ENCODE measurements around the gene NBEAL2. TPM values are rescaled to one million over a fixed set of nuclear protein-coding genes. Genes with fewer than 3 reads are reported as not detected.

Gene NBEAL2
- total and polyA plus RNA-seq, 10 of the 15 experiments (the other 5 are each of a cell fraction or from before 2014, with no cell fraction given): 0.07 to 127 (median 29.4) TPM

DNA sequence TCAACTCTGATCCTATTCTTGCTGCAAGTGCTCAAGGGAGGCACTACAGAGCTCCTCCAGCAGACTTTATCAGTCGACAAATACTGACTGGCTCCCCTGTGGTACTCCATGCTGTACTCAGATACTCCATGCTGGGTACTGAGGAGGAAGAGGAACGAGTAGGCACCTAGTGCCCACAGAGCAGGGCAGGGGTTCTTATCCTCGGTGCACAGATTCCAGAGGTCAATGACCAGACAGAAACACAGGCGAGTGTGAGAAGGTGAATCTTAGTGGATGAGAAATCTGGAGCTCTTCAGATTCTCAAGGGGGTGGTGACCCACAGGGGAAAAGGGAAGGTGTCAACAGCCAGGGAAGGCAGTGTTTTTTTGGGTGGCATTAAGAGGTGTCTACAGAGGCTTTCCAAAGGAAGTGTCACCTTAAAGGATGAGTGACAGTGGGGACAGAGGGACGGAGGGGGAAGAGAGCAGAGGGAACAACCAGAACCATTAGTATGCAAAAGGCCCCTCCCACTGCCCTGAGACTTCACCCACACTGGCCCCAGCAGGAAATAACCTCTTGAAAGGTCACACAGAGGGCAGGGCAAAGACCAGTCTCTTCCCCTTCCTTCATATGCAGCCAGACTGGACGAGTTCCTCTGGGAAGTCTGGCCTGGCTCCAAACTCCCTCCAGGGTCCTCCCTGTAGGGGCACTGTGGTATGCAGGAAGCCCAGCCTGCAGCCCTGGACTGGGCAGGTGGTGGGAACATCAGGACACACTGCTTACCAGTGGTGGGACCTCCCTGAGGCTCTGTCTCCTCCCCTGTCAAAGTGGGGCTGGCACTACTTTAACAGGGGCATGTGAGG lies 30.4 kb upstream of the NBEAL2 start (continued):
- TF ChIP-seq, protein P1, sequence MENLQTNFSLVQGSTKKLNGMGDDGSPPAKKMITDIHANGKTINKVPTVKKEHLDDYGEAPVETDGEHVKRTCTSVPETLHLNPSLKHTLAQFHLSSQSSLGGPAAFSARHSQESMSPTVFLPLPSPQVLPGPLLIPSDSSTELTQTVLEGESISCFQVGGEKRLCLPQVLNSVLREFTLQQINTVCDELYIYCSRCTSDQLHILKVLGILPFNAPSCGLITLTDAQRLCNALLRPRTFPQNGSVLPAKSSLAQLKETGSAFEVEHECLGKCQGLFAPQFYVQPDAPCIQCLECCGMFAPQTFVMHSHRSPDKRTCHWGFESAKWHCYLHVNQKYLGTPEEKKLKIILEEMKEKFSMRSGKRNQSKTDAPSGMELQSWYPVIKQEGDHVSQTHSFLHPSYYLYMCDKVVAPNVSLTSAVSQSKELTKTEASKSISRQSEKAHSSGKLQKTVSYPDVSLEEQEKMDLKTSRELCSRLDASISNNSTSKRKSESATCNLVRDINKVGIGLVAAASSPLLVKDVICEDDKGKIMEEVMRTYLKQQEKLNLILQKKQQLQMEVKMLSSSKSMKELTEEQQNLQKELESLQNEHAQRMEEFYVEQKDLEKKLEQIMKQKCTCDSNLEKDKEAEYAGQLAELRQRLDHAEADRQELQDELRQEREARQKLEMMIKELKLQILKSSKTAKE (IDR thresholded peaks at IDR 0.05; ENCODE audit: low read depth, poor library complexity, severe bottlenecking): peak; percentile 46
- 0 out of 2 replicates have a peak, but pooled peaks have one; percentile 25 for TF ChIP-seq RELB (IDR thresholded peaks at IDR 0.05; ENCODE audit: low read depth)
- TF ChIP-seq HDAC6 (IDR thresholded peaks at IDR 0.05; ENCODE audit: unreplicated experiment): no peak
- TF ChIP-seq POU2F2 (IDR thresholded peaks at IDR 0.05; ENCODE audit: borderline replicate concordance, low read depth, low read length): peak; percentile 83; the same call in 1 of the 3 replicates
- TF ChIP-seq STAT1 (conservative IDR thresholded peaks at IDR 0.05): no peak
- no peak for TF ChIP-seq PRDM15 (CRISPR knock-in tag; IDR thresholded peaks at IDR 0.05)
- no peak for TF ChIP-seq SRF (IDR thresholded peaks at IDR 0.05; ENCODE audit: low read depth in 2 of 2, low read length in 2 of 2)
- TF ChIP-seq NFXL1 (IDR thresholded peaks at IDR 0.05; ENCODE audit: borderline replicate concordance): no peak
- TF ChIP-seq FOXK2 (IDR thresholded peaks at IDR 0.05): no peak
- no peak for TF ChIP-seq REST (IDR thresholded peaks at IDR 0.05; ENCODE audit: low read depth, low read length)
- no peak for TF ChIP-seq IRF3 (IDR thresholded peaks at IDR 0.05)
- TF ChIP-seq IKZF2 (IDR thresholded peaks at IDR 0.05): peak; percentile 71 to 77
- peak; percentile 44 for TF ChIP-seq SPI1 (IDR thresholded peaks at IDR 0.05; ENCODE audit: borderline replicate concordance, insufficient read depth, low read depth, low read length)
- TF ChIP-seq NR2C2 (IDR thresholded peaks at IDR 0.05; ENCODE audit: borderline replicate concordance, control insufficient read depth, insufficient read length, low read depth): no peak
- TF ChIP-seq ATF3 (IDR thresholded peaks at IDR 0.05; ENCODE audit: borderline replicate concordance, extremely low read depth, low read depth, low read length): no peak

Measured in GM12878 (cell line).